ENCODE measurements around the gene TXNRD1.

TXNRD1 gene

GRCh38 chr12:104257913-104258472 lies 42.4 kb downstream of the TXNRD1 start:
- no peak overlapping the region for H2AFZ ChIP-seq (ENCODE audit: low read length)
- no peak overlapping the region for H2BK120ac ChIP-seq (ENCODE audit: low read depth, low read length)
- H3K4me3 ChIP-seq (ENCODE audit: low read length in 2 of 2) = no peak overlapping the region
- no peak overlapping the region for H4K8ac ChIP-seq (ENCODE audit: low read depth, low read length)
- H4K91ac ChIP-seq (ENCODE audit: low read depth, low read length, poor library complexity) = no peak overlapping the region
- H2BK12ac ChIP-seq (ENCODE audit: low read length) = no peak overlapping the region
- H2BK15ac ChIP-seq (ENCODE audit: low read length) = no peak overlapping the region
- DNase-seq (ENCODE audit: low spot score) = no peak
- no peaks in the 10 kb centered on the region for H3K27me3 ChIP-seq (ENCODE audit: control insufficient read depth in 3 of 3, insufficient read depth in 3 of 3, low read depth in 1 of 3, low read length in 3 of 3)
- no peaks in the 10 kb centered on the region for H3K9me3 ChIP-seq (replicated peaks in 1 of 2; ENCODE audit: control insufficient read depth in 2 of 2, insufficient read depth in 1 of 2, low read depth in 1 of 2, low read length in 2 of 2)
- H2AK5ac ChIP-seq (ENCODE audit: low read depth, low read length) = no peak overlapping the region
- no peak overlapping the region for H2BK5ac ChIP-seq (ENCODE audit: low read length)
- H3K4me2 ChIP-seq (ENCODE audit: insufficient read depth, low read length, poor library complexity, severe bottlenecking) = no peak overlapping the region
- H3K14ac ChIP-seq (ENCODE audit: low read length) = no peak overlapping the region
- H3K27ac ChIP-seq (replicated peaks; ENCODE audit: low read length) = no peak overlapping the region
- no peak overlapping the region for H3K4ac ChIP-seq (ENCODE audit: low read length)
- no peak overlapping the region for H3K9ac ChIP-seq (ENCODE audit: low read depth, low read length, poor library complexity)
- no peaks in the 10 kb centered on the region for H3K4me1 ChIP-seq (ENCODE audit: control insufficient read depth in 2 of 2, insufficient read depth in 1 of 2, low read depth in 1 of 2, low read length in 2 of 2)
- H3K23ac ChIP-seq (ENCODE audit: low read depth, low read length, poor library complexity) = no peak overlapping the region
- H3K79me1 ChIP-seq (ENCODE audit: low read depth, low read length) = no peaks in the 10 kb centered on the region
- H3K36me3 ChIP-seq (replicated peaks in 1 of 2; ENCODE audit: control insufficient read depth in 2 of 2, insufficient read depth in 2 of 2, low read length in 2 of 2) = no peaks in the 10 kb centered on the region
- H3K18ac ChIP-seq (ENCODE audit: low read length) = no peak overlapping the region

DNA sequence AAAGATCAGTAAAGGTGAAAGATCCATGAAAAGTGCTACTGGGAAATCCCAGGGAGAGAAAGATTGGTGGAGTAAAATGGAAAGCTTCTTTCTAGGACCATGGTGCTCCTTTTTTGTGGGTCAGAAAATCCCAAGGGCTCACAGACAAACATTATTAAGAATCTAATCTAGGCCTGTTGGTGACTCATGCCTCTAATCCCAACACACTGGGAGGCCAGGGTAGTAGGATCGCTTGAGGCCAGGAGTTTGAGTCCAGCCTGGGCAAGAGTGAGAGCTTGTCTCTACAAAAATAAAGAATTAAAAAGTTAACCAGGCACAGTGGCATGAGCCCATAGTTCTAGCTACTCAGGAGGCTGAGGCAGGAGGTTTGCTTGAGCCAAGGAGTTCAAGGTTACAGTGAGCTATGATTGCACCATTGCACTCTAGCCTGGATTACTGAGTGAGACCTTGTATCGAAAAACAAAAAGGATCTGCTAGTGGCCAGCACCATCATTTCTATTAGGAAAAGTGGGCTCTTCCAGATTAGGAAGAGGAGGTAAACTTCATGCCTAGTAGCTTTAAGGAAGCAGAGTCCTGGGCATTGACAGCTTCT lies 43.0 kb downstream of the TXNRD1 start:
- no peaks in the 10 kb centered on the region for H3K79me1 ChIP-seq (ENCODE audit: low read depth, low read length)
- no peak for DNase-seq (ENCODE audit: low spot score)
- no peaks in the 10 kb centered on the region for H3K4me1 ChIP-seq (ENCODE audit: control insufficient read depth in 2 of 2, insufficient read depth in 1 of 2, low read depth in 1 of 2, low read length in 2 of 2)
- no peak overlapping the region for H2BK120ac ChIP-seq (ENCODE audit: low read depth, low read length)
- no peak overlapping the region for H2AK5ac ChIP-seq (ENCODE audit: low read depth, low read length)
- H2BK15ac ChIP-seq (ENCODE audit: low read length) = no peak overlapping the region
- H2BK5ac ChIP-seq (ENCODE audit: low read length) = no peak overlapping the region
- no peak overlapping the region for H4K91ac ChIP-seq (ENCODE audit: low read depth, low read length, poor library complexity)
- no peak overlapping the region for H3K4me2 ChIP-seq (ENCODE audit: insufficient read depth, low read length, poor library complexity, severe bottlenecking)
- H3K4ac ChIP-seq (ENCODE audit: low read length) = no peak overlapping the region
- WGBS, 2 donors (ENCODE audit: extremely low coverage in 2 of 2, insufficient read length in 2 of 2, insufficient replicate concordance in 1 of 2) = no CpG with 5 or more reads among the region's 2 CpGs
- H3K23ac ChIP-seq (ENCODE audit: low read depth, low read length, poor library complexity) = no peak overlapping the region
- no peak overlapping the region for H3K27ac ChIP-seq (replicated peaks; ENCODE audit: low read length)
- H3K4me3 ChIP-seq (ENCODE audit: low read length in 2 of 2) = no peak overlapping the region
- H3K9ac ChIP-seq (ENCODE audit: low read depth, low read length, poor library complexity) = no peak overlapping the region
- H3K36me3 ChIP-seq (replicated peaks in 1 of 2; ENCODE audit: control insufficient read depth in 2 of 2, insufficient read depth in 2 of 2, low read length in 2 of 2) = no peaks in the 10 kb centered on the region
- no peak overlapping the region for H2AFZ ChIP-seq (ENCODE audit: low read length)
- no peaks in the 10 kb centered on the region for H3K9me3 ChIP-seq (replicated peaks in 1 of 2; ENCODE audit: control insufficient read depth in 2 of 2, insufficient read depth in 1 of 2, low read depth in 1 of 2, low read length in 2 of 2)
- H4K8ac ChIP-seq (ENCODE audit: low read depth, low read length) = no peak overlapping the region
- H3K14ac ChIP-seq (ENCODE audit: low read length) = no peak overlapping the region
- no peak overlapping the region for H2BK12ac ChIP-seq (ENCODE audit: low read length)
- H3K27me3 ChIP-seq (ENCODE audit: control insufficient read depth in 3 of 3, insufficient read depth in 3 of 3, low read depth in 1 of 3, low read length in 3 of 3) = no peaks in the 10 kb centered on the region
- no peak overlapping the region for H3K18ac ChIP-seq (ENCODE audit: low read length)

GRCh38 chr12:104263026-104263425 lies 47.4 kb downstream of the TXNRD1 start:
- no peak overlapping the region for H2BK12ac ChIP-seq (ENCODE audit: low read length)
- H4K91ac ChIP-seq (ENCODE audit: low read depth, low read length, poor library complexity) = no peak overlapping the region
- DNase-seq (ENCODE audit: low spot score) = no peak
- no peak overlapping the region for H2BK15ac ChIP-seq (ENCODE audit: low read length)
- no peak overlapping the region for H2AK5ac ChIP-seq (ENCODE audit: low read depth, low read length)
- H3K4me1 ChIP-seq (ENCODE audit: control insufficient read depth in 2 of 2, insufficient read depth in 1 of 2, low read depth in 1 of 2, low read length in 2 of 2) = peaks cover 0 to 3% of the 10 kb centered on the region in 2 donors
- H3K4me2 ChIP-seq (ENCODE audit: insufficient read depth, low read length, poor library complexity, severe bottlenecking) = no peak overlapping the region
- no peak overlapping the region for H3K23ac ChIP-seq (ENCODE audit: low read depth, low read length, poor library complexity)
- peak overlapping the region; percentile 84 for H2AFZ ChIP-seq (ENCODE audit: low read length)
- H3K4ac ChIP-seq (ENCODE audit: low read length) = no peak overlapping the region
- H4K8ac ChIP-seq (ENCODE audit: low read depth, low read length) = no peak overlapping the region
- H3K4me3 ChIP-seq (ENCODE audit: low read length in 2 of 2) = no peak overlapping the region
- no peaks in the 10 kb centered on the region for H3K36me3 ChIP-seq (replicated peaks in 1 of 2; ENCODE audit: control insufficient read depth in 2 of 2, insufficient read depth in 2 of 2, low read length in 2 of 2)
- H2BK120ac ChIP-seq (ENCODE audit: low read depth, low read length) = no peak overlapping the region
- no peak overlapping the region for H3K14ac ChIP-seq (ENCODE audit: low read length)
- no CpG with 5 or more reads among the region's 4 CpGs for WGBS, 2 donors (ENCODE audit: extremely low coverage in 2 of 2, insufficient read length in 2 of 2, insufficient replicate concordance in 1 of 2)
- no peaks in the 10 kb centered on the region for H3K9me3 ChIP-seq (replicated peaks in 1 of 2; ENCODE audit: control insufficient read depth in 2 of 2, insufficient read depth in 1 of 2, low read depth in 1 of 2, low read length in 2 of 2)
- H3K9ac ChIP-seq (ENCODE audit: low read depth, low read length, poor library complexity) = no peak overlapping the region
- H2BK5ac ChIP-seq (ENCODE audit: low read length) = no peak overlapping the region
- no peak overlapping the region for H3K27ac ChIP-seq (replicated peaks; ENCODE audit: low read length)
- H3K27me3 ChIP-seq (ENCODE audit: control insufficient read depth in 3 of 3, insufficient read depth in 3 of 3, low read depth in 1 of 3, low read length in 3 of 3) = no peaks in the 10 kb centered on the region
- no peaks in the 10 kb centered on the region for H3K79me1 ChIP-seq (ENCODE audit: low read depth, low read length)
- no peak overlapping the region for H3K18ac ChIP-seq (ENCODE audit: low read length)

DNA sequence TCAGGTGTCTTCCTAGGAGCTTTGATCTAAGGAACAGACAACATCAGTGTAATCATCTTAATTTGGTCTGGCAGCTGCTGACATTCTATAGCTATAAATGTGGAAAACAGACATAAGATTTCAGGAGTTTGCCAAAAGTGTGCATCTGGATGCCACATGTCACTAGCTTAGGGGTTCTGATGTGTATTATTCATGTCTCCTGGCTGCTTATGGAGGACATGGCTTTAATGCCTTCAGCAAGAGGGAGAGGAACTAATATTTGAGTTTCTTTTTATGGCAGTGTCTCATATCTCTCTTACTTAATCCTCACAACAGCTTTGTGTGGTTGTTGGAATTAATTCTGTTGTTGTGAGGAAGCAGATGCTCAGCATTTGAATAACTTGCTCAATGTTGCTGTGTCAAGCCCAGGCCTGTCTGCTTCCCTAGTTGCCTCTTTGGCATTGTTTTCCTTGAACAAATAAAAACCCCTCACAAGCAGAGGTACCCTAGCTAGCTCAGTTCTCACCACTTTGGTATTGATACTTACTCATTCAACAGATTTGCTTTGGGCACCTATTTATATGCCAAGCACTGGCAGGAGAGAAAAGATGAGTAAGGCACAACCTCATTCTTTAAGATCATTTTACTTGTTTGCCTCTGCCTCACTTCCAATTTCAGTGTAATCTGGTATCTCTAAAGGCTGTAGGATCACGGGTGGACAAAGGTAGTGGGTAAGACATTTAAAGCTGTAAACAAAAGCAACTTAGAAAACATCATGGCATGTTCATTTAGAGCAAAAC lies 48.2 kb downstream of the TXNRD1 start:
- Histone ChIP-seq H3K36me3 (replicated peaks in 1 of 2; ENCODE audit: control insufficient read depth in 2 of 2, insufficient read depth in 2 of 2, low read length in 2 of 2) (no peaks in the 10 kb centered on the region), H2BK15ac (ENCODE audit: low read length) (no peak overlapping the region), H3K14ac (ENCODE audit: low read length) (no peak overlapping the region), H4K91ac (ENCODE audit: low read depth, low read length, poor library complexity) (no peak overlapping the region), H3K4me2 (ENCODE audit: insufficient read depth, low read length, poor library complexity, severe bottlenecking) (no peak overlapping the region), H3K4me1 (ENCODE audit: control insufficient read depth in 2 of 2, insufficient read depth in 1 of 2, low read depth in 1 of 2, low read length in 2 of 2) (peaks cover 0 to 3% of the 10 kb centered on the region in 2 donors), H2AK5ac (ENCODE audit: low read depth, low read length) (no peak overlapping the region), H2AFZ (ENCODE audit: low read length) (peak overlapping the region; percentile 84), H3K79me1 (ENCODE audit: low read depth, low read length) (no peaks in the 10 kb centered on the region), H3K18ac (ENCODE audit: low read length) (no peak overlapping the region), H2BK12ac (ENCODE audit: low read length) (no peak overlapping the region), H2BK120ac (ENCODE audit: low read depth, low read length) (no peak overlapping the region), H3K4me3 (ENCODE audit: low read length in 2 of 2) (no peak overlapping the region), H3K27me3 (ENCODE audit: control insufficient read depth in 3 of 3, insufficient read depth in 3 of 3, low read depth in 1 of 3, low read length in 3 of 3) (no peaks in the 10 kb centered on the region), H3K23ac (ENCODE audit: low read depth, low read length, poor library complexity) (no peak overlapping the region), H3K4ac (ENCODE audit: low read length) (no peak overlapping the region), H4K8ac (ENCODE audit: low read depth, low read length) (no peak overlapping the region), H3K9me3 (replicated peaks in 1 of 2; ENCODE audit: control insufficient read depth in 2 of 2, insufficient read depth in 1 of 2, low read depth in 1 of 2, low read length in 2 of 2) (no peaks in the 10 kb centered on the region), H3K27ac (replicated peaks; ENCODE audit: low read length) (no peak overlapping the region), H3K9ac (ENCODE audit: low read depth, low read length, poor library complexity) (no peak overlapping the region), H2BK5ac (ENCODE audit: low read length) (no peak overlapping the region)
- whole genome bisulfite sequencing, 2 donors (ENCODE audit: extremely low coverage in 2 of 2, insufficient read length in 2 of 2, insufficient replicate concordance in 1 of 2) = no CpG with 5 or more reads among the region's 1 CpG
- no peak for DNase-seq (ENCODE audit: low spot score)

Data from neuronal stem cell (in vitro differentiated cells).